Mesendoderm (in vitro differentiated cells): ENCODE data around the gene ANGPT4.

ENCODE experiments used
- DNase-seq: peaks from one replicate; pipeline ENCODE4 v3.0.0; 2013
- H2AK5ac ChIP-seq: 2 replicates; pipeline ENCODE4 v1.6.1; 2013; ENCODE audit warnings: low read length, inconsistent platforms
- H2BK120ac ChIP-seq: 2 replicates; pipeline ENCODE4 v1.6.1; 2013; ENCODE audit warnings: low read depth, mild to moderate bottlenecking, low read length, moderate library complexity, mixed read lengths
- H2BK15ac ChIP-seq: replicated peaks from 2 replicates; pipeline ENCODE4 v1.6.1; 2013; ENCODE audit warnings: low read depth, mild to moderate bottlenecking, moderate library complexity
- H2BK5ac ChIP-seq: 2 replicates; pipeline ENCODE4 v1.6.1; 2013; ENCODE audit warnings: low read length, inconsistent platforms
- H3K18ac ChIP-seq: 2 replicates; pipeline ENCODE4 v1.6.1; 2013; ENCODE audit warnings: mild to moderate bottlenecking, low read length, mixed read lengths
- H3K23ac ChIP-seq: one replicate; pipeline ENCODE4 v1.6.1; 2013; ENCODE audit warnings: low read length
- H3K27ac ChIP-seq: 2 replicates; pipeline ENCODE4 v1.5.1; 2013; ENCODE audit warnings: low read depth, mild to moderate bottlenecking, inconsistent platforms, low read length, moderate library complexity
- H3K27me3 ChIP-seq: 2 replicates; pipeline ENCODE4 v1.6.1; 2013; ENCODE audit warnings: low read length, control low read depth, mild to moderate bottlenecking, inconsistent platforms; ENCODE audit not compliant: insufficient read depth, poor library complexity
- H3K36me3 ChIP-seq: 2 replicates; pipeline ENCODE4 v1.6.1; 2013; ENCODE audit warnings: low read length, inconsistent platforms; ENCODE audit not compliant: control insufficient read depth, insufficient read depth
- H3K4ac ChIP-seq: one replicate; pipeline ENCODE4 v1.6.1; 2013; ENCODE audit warnings: low read depth, mild to moderate bottlenecking, low read length, moderate library complexity
- H3K4me1 ChIP-seq: 2 replicates; pipeline ENCODE4 v1.6.1; 2013; ENCODE audit warnings: low read depth, low read length, inconsistent platforms; ENCODE audit not compliant: control insufficient read depth
- H3K4me2 ChIP-seq: 2 replicates; pipeline ENCODE4 v1.6.1; 2013; ENCODE audit warnings: low read length
- H3K4me3 ChIP-seq: 2 replicates; pipeline ENCODE4 v1.5.1; 2013; ENCODE audit warnings: mild to moderate bottlenecking, low read length
- H3K56ac ChIP-seq: one replicate; pipeline ENCODE4 v1.6.1; 2013; ENCODE audit warnings: low read length
- H3K79me1 ChIP-seq: 2 replicates; pipeline ENCODE4 v1.6.1; 2013; ENCODE audit warnings: low read length, inconsistent platforms
- H3K79me2 ChIP-seq: 2 replicates; pipeline ENCODE4 v1.6.1; 2013; ENCODE audit warnings: mild to moderate bottlenecking, low read length; ENCODE audit not compliant: control insufficient read depth, insufficient read depth
- H3K9ac ChIP-seq: 2 replicates; pipeline ENCODE4 v1.6.1; 2013; ENCODE audit warnings: low read length, inconsistent platforms
- H4K5ac ChIP-seq: one replicate; pipeline ENCODE4 v1.6.1; 2013; ENCODE audit warnings: low read length
- H4K8ac ChIP-seq: one replicate; pipeline ENCODE4 v1.6.1; 2013; ENCODE audit warnings: low read depth, mild to moderate bottlenecking, control low read depth, low read length, moderate library complexity
- WGBS: extraction: QIAGEN DNeasy Blood & Tissue Kit; methylation state at CpG from one replicate; pipeline ENCODE4 v1.1.7; 2013; ENCODE audit warnings: low lambda C conversion rate, missing lambda C conversion rate; ENCODE audit not compliant: insufficient coverage; ENCODE audit errors: extremely low coverage; 5-methylcytosine and 5-hydroxymethylcytosine counted together

The ANGPT4 gene

GRCh38 chr20:884983-885952 is 30.9 kb downstream of the ANGPT4 start:
- Histone ChIP-seq H3K56ac (no peak overlapping the region), H3K36me3 (no peaks in the 10 kb centered on the region), H2BK5ac (no peak overlapping the region), H3K27ac (no peak overlapping the region), H3K79me1 (no peaks in the 10 kb centered on the region), H4K8ac (no peak overlapping the region), H2BK15ac (no peak overlapping the region), H3K9ac (no peak overlapping the region), H3K23ac (no peak overlapping the region), H3K18ac (no peak overlapping the region), H3K27me3 (no peaks in the 10 kb centered on the region), H3K4me2 (no peak overlapping the region), H4K5ac (no peak overlapping the region), H2BK120ac (no peak overlapping the region), H3K4me3 (no peak overlapping the region), H3K79me2 (no peaks in the 10 kb centered on the region), H3K4me1 (no peaks in the 10 kb centered on the region), H3K4ac (no peak overlapping the region), H2AK5ac (no peak overlapping the region)
- WGBS = no CpG with 5 or more reads among the region's 41 CpGs
- DNase-seq = peak; percentile 96

DNA sequence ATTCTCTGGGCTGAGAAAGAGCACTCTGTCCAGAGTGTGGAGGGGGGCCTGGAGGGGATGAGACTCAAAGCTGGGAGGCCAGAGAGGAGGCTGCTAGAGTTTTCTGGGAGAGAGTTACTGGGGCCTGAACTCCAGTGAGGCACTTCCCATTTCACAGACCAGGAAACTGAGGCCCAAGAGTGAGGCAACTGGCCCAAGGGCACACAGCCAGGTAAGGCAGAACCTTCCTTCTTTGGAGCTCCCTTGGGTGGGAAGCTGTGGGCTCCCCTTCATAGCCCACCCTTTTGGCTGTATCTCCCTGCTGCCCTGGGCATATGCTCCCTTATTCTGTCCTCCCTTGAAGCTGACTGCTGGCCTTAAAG is 34.4 kb downstream of the ANGPT4 start:
- H3K9ac ChIP-seq = no peak overlapping the region

DNA sequence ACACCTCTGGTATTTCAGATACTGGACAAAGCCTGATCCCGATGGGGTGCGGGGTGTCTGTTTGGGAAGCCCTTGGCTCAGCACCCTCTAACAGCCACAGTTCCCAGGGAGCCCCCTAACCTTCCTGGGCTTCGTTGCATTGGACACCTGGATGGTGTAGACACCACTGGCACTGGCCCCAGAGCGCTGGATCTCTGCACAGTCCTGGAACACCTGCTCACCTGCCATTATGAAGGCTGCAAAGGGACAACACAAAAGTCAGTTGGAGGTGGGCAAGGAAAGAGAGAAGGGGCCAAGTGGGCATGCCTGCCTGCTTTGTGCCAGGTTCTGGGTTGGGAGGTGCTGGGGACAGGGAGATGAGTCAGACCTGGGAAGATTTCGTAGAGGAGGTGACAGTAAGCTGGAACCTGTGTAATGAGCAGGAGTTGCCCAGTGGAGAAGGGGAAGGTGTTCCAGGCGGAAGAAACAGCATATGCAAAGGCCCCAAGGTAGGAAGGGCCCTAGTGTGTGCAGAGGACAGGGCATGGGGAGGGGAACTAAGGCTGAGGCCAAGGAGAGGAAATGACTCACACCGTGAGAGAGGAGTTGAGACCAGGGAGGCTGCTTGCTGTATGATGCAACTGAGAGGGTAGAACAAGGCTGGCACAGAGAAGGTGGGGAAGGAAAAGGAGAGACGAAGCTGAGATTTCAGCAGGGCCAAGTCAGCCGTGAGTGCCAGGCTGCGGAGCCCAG is 34.9 kb downstream of the ANGPT4 start:
- no peak overlapping the region for H3K4ac ChIP-seq
- H2AK5ac ChIP-seq = no peak overlapping the region
- H3K9ac ChIP-seq = no peak overlapping the region
- no peak overlapping the region for H3K23ac ChIP-seq
- H4K5ac ChIP-seq = no peak overlapping the region
- no peaks in the 10 kb centered on the region for H3K79me2 ChIP-seq
- H3K4me2 ChIP-seq = no peak overlapping the region
- H3K56ac ChIP-seq = no peak overlapping the region
- H3K27ac ChIP-seq = no peak overlapping the region
- H3K4me1 ChIP-seq = no peaks in the 10 kb centered on the region
- H3K4me3 ChIP-seq = no peak overlapping the region
- H3K79me1 ChIP-seq = no peaks in the 10 kb centered on the region
- H3K36me3 ChIP-seq = no peaks in the 10 kb centered on the region
- H3K27me3 ChIP-seq = no peaks in the 10 kb centered on the region
- whole genome bisulfite sequencing = no CpG with 5 or more reads among the region's 10 CpGs
- no peak overlapping the region for H2BK15ac ChIP-seq
- peak; percentile 48 for DNase-seq
- no peak overlapping the region for H4K8ac ChIP-seq
- no peak overlapping the region for H3K18ac ChIP-seq
- no peak overlapping the region for H2BK120ac ChIP-seq
- no peak overlapping the region for H2BK5ac ChIP-seq

More for the DNA sequence above, 34.4 kb downstream of the ANGPT4 start:
- H3K56ac ChIP-seq = no peak overlapping the region
- H2AK5ac ChIP-seq = no peak overlapping the region
- H3K27me3 ChIP-seq = no peaks in the 10 kb centered on the region
- H3K4ac ChIP-seq = no peak overlapping the region
- H4K8ac ChIP-seq = no peak overlapping the region
- no peak overlapping the region for H3K27ac ChIP-seq
- no peaks in the 10 kb centered on the region for H3K4me1 ChIP-seq
- no peak overlapping the region for H3K4me2 ChIP-seq
- no peak overlapping the region for H3K23ac ChIP-seq
- H3K36me3 ChIP-seq = no peaks in the 10 kb centered on the region
- no peaks in the 10 kb centered on the region for H3K79me1 ChIP-seq
- no peak overlapping the region for H2BK15ac ChIP-seq
- no peak overlapping the region for H3K4me3 ChIP-seq
- no peak for DNase-seq
- no peak overlapping the region for H2BK5ac ChIP-seq
- no peak overlapping the region for H3K18ac ChIP-seq
- no peaks in the 10 kb centered on the region for H3K79me2 ChIP-seq
- H2BK120ac ChIP-seq = no peak overlapping the region
- H4K5ac ChIP-seq = no peak overlapping the region

DNA sequence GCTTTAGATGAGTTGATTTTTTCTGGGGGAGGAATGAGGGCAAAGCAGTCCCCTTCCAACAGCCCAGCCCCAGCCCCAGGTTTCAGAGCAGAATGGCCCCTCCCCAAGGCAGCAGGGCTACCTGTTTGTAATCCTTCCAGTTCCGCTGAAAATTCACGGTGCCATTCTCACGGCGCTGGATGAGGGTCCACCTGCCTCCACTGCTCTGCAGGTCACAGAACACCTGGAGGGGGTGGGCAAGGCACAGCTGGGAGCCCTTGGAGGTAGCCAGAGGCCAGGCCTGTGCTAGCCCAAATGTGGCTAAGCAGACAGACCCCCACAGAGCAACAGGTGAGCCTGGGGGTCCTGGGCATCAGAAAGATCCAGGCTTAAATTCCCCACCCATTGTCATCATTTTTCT is 36.5 kb downstream of the ANGPT4 start:
- Histone ChIP-seq H3K56ac (no peak overlapping the region), H2BK120ac (no peak overlapping the region), H4K5ac (no peak overlapping the region), H3K79me2 (no peaks in the 10 kb centered on the region), H3K4me1 (no peaks in the 10 kb centered on the region), H3K36me3 (no peaks in the 10 kb centered on the region), H3K4me2 (no peak overlapping the region), H2BK5ac (no peak overlapping the region), H3K4ac (no peak overlapping the region), H3K27me3 (no peaks in the 10 kb centered on the region), H3K27ac (no peak overlapping the region), H3K79me1 (no peaks in the 10 kb centered on the region), H4K8ac (no peak overlapping the region), H3K9ac (no peak overlapping the region), H2BK15ac (no peak overlapping the region), H3K4me3 (no peak overlapping the region), H2AK5ac (no peak overlapping the region), H3K23ac (no peak overlapping the region), H3K18ac (no peak overlapping the region)
- no CpG with 5 or more reads among the region's 4 CpGs for WGBS
- no peak for DNase-seq

GRCh38 chr20:878511-879307 is 37.4 kb downstream of the ANGPT4 start:
- Histone ChIP-seq H3K4me1 (no peaks in the 10 kb centered on the region), H3K18ac (no peak overlapping the region), H3K4me3 (no peak overlapping the region), H3K4ac (no peak overlapping the region), H3K23ac (no peak overlapping the region), H2BK15ac (no peak overlapping the region), H2BK120ac (no peak overlapping the region), H4K8ac (no peak overlapping the region), H2AK5ac (no peak overlapping the region), H3K56ac (no peak overlapping the region), H2BK5ac (no peak overlapping the region), H3K4me2 (no peak overlapping the region), H4K5ac (no peak overlapping the region), H3K27ac (no peak overlapping the region), H3K27me3 (no peaks in the 10 kb centered on the region), H3K79me1 (no peaks in the 10 kb centered on the region), H3K9ac (no peak overlapping the region), H3K79me2 (no peaks in the 10 kb centered on the region), H3K36me3 (no peaks in the 10 kb centered on the region)
- WGBS = no CpG with 5 or more reads among the region's 9 CpGs
- peak; percentile 53 for DNase-seq
